Neuron (in vitro differentiated cells): ENCODE results near the gene ABCD3.
A peak's percentile ranks its signal among the peaks of the same experiment; 100 is the strongest.

Source experiments
- H2AFZ ChIP-seq: one replicate; pipeline ENCODE4 v1.6.1; 2013; ENCODE audit warnings: low read depth, mild to moderate bottlenecking, inconsistent platforms, low read length, moderate library complexity
- H3K27me3 ChIP-seq: one replicate; pipeline ENCODE4 v1.6.1; 2013; ENCODE audit warnings: low read length; ENCODE audit not compliant: insufficient read depth
- H3K36me3 ChIP-seq: one replicate; pipeline ENCODE4 v1.6.1; 2013; ENCODE audit warnings: low read length; ENCODE audit not compliant: insufficient read depth
- H3K4me1 ChIP-seq: one replicate; pipeline ENCODE4 v1.6.1; 2013; ENCODE audit warnings: low read length; ENCODE audit not compliant: insufficient read depth
- H3K4me3 ChIP-seq: 2 replicates; pipeline ENCODE4 v1.5.1; 2013; ENCODE audit warnings: mild to moderate bottlenecking, low read length, moderate library complexity
- H3K9me3 ChIP-seq: one replicate; pipeline ENCODE4 v1.6.1; 2013; ENCODE audit warnings: low read length

ABCD3 gene

DNA sequence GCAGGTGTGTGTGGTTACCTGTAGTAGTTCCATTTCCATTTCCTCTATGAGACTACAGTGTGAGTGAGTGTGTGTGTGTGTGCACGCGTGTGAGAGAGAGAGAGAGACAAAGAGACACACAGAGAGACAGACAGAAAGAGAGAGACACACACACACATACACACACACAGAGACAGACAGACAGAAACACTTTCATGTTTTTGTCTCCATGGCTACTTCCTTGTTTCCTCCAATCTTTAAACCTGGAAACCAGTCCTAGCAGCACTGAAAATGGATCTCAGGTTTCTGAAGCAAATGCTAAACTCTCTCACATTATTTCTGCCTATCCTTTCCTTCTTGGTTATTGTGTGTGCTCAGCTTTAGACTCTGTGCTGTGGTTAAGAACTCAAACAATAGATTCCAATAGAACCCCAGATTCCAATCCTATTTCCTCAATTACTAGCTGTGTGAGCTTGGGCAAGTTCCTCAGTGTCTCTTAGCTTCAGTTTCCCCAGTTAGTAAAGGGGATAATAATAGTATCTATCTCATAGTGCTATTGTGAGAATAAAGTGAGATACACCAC lies 22.4 kb upstream of the ABCD3 start:
- Histone ChIP-seq H3K36me3 (no peaks in the 10 kb centered on the region), H3K27me3 (peaks cover 2% of the 10 kb centered on the region), H3K9me3 (no peaks in the 10 kb centered on the region), H3K4me3 (no peak overlapping the region), H2AFZ (no peak overlapping the region), H3K4me1 (peaks cover 3% of the 10 kb centered on the region)

GRCh38 chr1:94396356-94397010 lies 21.7 kb upstream of the ABCD3 start:
- H3K4me1 ChIP-seq, result peaks cover 3% of the 10 kb centered on the region
- H3K36me3 ChIP-seq, result no peaks in the 10 kb centered on the region

GRCh38 chr1:94398356-94398755 lies 19.8 kb upstream of the ABCD3 start:
- Histone ChIP-seq H2AFZ (no peak overlapping the region), H3K4me1 (peaks cover 3% of the 10 kb centered on the region), H3K36me3 (no peaks in the 10 kb centered on the region), H3K9me3 (no peaks in the 10 kb centered on the region), H3K27me3 (peaks cover 2% of the 10 kb centered on the region), H3K4me3 (no peak overlapping the region)

More at GRCh38 chr1:94396356-94397010, 21.7 kb upstream of the ABCD3 start:
- no peak overlapping the region for H3K4me3 ChIP-seq
- peaks cover 2% of the 10 kb centered on the region for H3K27me3 ChIP-seq
- no peak overlapping the region for H2AFZ ChIP-seq
- H3K9me3 ChIP-seq, result no peaks in the 10 kb centered on the region

GRCh38 chr1:94399453-94399852 lies 18.7 kb upstream of the ABCD3 start:
- Histone ChIP-seq H2AFZ (no peak overlapping the region), H3K36me3 (no peaks in the 10 kb centered on the region), H3K27me3 (peaks cover 2% of the 10 kb centered on the region), H3K9me3 (no peaks in the 10 kb centered on the region), H3K4me1 (peaks cover 3% of the 10 kb centered on the region), H3K4me3 (no peak overlapping the region)

DNA sequence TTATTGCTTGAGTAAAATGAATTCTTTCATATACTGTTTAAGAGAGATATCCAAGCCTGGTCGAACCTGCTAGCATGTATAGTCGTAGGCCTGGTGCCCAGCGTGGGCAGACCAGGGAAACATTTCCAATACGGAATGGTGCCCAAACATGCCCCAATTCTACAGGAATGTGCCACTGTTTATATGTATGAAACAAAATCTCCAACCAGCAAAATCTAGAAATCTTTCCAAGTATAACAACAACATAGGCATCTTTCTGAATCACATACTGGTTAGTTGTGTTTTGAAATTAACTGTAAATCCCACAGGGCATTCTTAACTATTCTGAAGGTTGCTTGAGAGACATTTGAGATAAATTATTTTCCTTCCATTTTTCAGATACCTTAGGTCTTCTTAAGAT lies 17.0 kb upstream of the ABCD3 start:
- H2AFZ ChIP-seq, result no peak overlapping the region
- no peaks in the 10 kb centered on the region for H3K36me3 ChIP-seq
- H3K9me3 ChIP-seq, result no peaks in the 10 kb centered on the region
- H3K4me1 ChIP-seq, result no peaks in the 10 kb centered on the region
- H3K27me3 ChIP-seq, result peaks cover 2% of the 10 kb centered on the region
- no peak overlapping the region for H3K4me3 ChIP-seq

- H3K27me3 ChIP-seq, result no peaks in the 10 kb centered on the region
- H2AFZ ChIP-seq, result no peak overlapping the region
- H3K4me3 ChIP-seq, result no peak overlapping the region
- H3K36me3 ChIP-seq, result no peaks in the 10 kb centered on the region
- no peaks in the 10 kb centered on the region for H3K9me3 ChIP-seq
- no peaks in the 10 kb centered on the region for H3K4me1 ChIP-seq
Observed at GRCh38 chr1:94406446-94406845, 11.7 kb upstream of the ABCD3 start.

GRCh38 chr1:94408104-94408830 lies 9.9 kb upstream of the ABCD3 start:
- Histone ChIP-seq H3K36me3 (no peaks in the 10 kb centered on the region), H2AFZ (no peak overlapping the region), H3K4me1 (no peaks in the 10 kb centered on the region), H3K9me3 (no peaks in the 10 kb centered on the region), H3K4me3 (no peak overlapping the region), H3K27me3 (no peaks in the 10 kb centered on the region)

DNA sequence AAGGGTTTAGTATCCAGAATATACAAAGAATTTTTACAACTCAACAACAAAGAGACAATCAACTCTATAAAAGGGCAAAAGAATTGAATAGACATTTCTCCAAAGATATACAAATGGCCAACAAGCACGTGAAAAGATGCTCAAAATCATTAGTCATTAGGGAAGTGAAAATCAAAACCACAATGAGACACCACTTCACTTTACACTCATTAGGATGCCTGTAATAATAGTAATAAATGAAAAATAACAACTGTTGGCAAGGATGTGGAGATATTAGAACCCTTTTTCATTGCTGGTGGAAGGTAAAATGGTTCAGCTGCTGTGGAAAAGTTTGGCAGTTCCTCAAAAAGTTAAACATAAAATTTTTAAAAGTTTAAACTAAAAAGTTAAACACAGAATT lies 7.0 kb upstream of the ABCD3 start:
- no peaks in the 10 kb centered on the region for H3K9me3 ChIP-seq

DNA sequence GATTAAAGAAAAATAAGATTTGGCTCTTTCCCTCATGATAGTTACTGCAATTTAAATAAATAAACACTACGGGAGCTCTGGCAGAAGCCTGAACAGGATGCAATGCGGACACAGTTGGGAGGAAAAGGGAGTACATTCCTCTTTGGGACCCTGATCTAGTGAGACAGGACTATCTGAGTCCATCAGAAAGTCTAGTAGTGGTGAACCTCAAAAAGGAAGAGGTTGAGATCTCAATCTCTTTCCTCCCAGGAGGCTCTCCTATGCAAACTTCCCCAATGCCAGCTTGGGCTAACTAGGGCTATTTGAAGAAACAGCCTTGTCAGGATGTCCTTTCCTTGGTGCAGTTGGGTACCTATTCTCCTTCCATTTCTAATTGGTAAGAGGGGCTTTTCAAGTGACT lies 4.9 kb upstream of the ABCD3 start:
- Histone ChIP-seq H3K36me3 (no peaks in the 10 kb centered on the region), H3K9me3 (no peaks in the 10 kb centered on the region), H3K27me3 (no peaks in the 10 kb centered on the region), H2AFZ (no peak overlapping the region), H3K4me1 (peaks cover 8% of the 10 kb centered on the region), H3K4me3 (no peak overlapping the region)

More for the DNA sequence above, 7.0 kb upstream of the ABCD3 start:
- Histone ChIP-seq H3K4me1 (no peaks in the 10 kb centered on the region), H3K27me3 (no peaks in the 10 kb centered on the region), H3K4me3 (no peak overlapping the region), H3K36me3 (no peaks in the 10 kb centered on the region), H2AFZ (no peak overlapping the region)

GRCh38 chr1:94416901-94417727 lies 1.1 kb upstream of the ABCD3 start:
- Histone ChIP-seq H2AFZ (peak overlapping the region; percentile 75), H3K27me3 (no peaks in the 10 kb centered on the region), H3K36me3 (no peaks in the 10 kb centered on the region), H3K4me1 (peaks cover 27% of the 10 kb centered on the region), H3K9me3 (no peaks in the 10 kb centered on the region), H3K4me3 (peak overlapping the region; percentile 79)

DNA sequence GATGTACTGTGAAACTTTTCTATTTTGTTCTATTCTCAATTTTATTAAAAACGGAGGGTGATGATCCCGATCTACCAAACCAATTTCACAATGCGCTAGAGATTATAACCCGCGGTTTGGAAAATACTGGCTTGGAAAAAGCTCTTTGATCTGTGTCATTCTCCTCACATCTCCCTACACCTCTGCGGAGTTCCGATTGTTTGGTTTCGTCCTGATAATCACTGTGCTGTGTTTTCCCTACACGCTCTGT lies 536 bp upstream of the ABCD3 start:
- peaks cover 27% of the 10 kb centered on the region for H3K4me1 ChIP-seq
- no peaks in the 10 kb centered on the region for H3K9me3 ChIP-seq
- peak overlapping the region; percentile 75 for H2AFZ ChIP-seq
- H3K36me3 ChIP-seq, result no peaks in the 10 kb centered on the region
- H3K27me3 ChIP-seq, result no peaks in the 10 kb centered on the region
- peak overlapping the region; percentile 79 for H3K4me3 ChIP-seq

GRCh38 chr1:94418664-94419655 lies 771 bp downstream of the ABCD3 start:
- Histone ChIP-seq H3K4me1 (peaks cover 27% of the 10 kb centered on the region), H3K4me3 (peak overlapping the region; percentile 79), H3K9me3 (no peaks in the 10 kb centered on the region), H2AFZ (peak overlapping the region; percentile 87), H3K36me3 (no peaks in the 10 kb centered on the region), H3K27me3 (no peaks in the 10 kb centered on the region)
